ELF-1 (cell line): ENCODE results near the gene RABGAP1L.
"Not testable (repeated sequence)": the region's sequence is repeated elsewhere in the genome, so short reads cannot be mapped to it uniquely, and the experiment has no call there.

Source experiments
- DNase-seq: peaks from one replicate; pipeline ENCODE4 v3.0.0-alpha.2; 2016; ENCODE audit warnings: low read depth, low spot score

Gene RABGAP1L

DNA sequence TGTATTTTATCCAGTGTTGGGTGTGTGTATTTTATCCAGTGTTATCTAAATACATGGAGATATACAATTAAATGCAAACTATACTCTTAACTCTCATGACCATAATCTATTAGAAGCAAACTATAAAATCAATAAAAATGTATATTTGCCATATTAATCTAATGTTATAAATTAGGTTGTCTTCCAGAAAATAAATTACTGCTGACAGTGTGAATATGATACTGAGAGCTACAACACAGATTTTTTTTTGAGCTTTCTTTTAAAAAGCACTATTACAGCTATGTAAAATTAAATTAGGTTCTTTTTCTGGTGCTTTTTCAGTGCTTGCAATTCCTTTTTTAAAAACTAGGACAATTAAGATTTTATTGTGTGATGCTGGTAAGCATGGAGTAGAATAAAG is 269.4 kb downstream of the RABGAP1L start:
- DNase-seq, result no peak

GRCh38 chr1:174433451-174433850 is 274.1 kb downstream of the RABGAP1L start:
- no peak for DNase-seq

DNA sequence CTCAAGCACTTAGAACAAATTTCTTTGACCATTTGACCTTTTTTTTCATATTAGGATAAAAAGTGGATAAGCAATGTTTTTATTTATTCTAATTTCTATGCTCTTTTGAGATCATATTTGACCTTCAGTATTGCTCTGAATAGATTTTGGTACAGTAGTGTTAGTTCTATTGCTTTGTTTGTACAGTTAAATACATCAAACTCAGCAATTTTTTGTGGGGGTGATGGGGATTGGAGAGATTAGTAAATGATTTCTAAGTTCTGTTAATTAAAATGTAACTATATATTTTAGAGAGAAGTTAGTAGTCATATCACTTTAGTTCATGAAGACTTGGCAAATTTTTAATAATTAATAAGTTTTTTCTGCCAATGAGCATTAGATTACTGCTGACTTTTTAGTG is 286.0 kb downstream of the RABGAP1L start:
- no peak for DNase-seq

DNA sequence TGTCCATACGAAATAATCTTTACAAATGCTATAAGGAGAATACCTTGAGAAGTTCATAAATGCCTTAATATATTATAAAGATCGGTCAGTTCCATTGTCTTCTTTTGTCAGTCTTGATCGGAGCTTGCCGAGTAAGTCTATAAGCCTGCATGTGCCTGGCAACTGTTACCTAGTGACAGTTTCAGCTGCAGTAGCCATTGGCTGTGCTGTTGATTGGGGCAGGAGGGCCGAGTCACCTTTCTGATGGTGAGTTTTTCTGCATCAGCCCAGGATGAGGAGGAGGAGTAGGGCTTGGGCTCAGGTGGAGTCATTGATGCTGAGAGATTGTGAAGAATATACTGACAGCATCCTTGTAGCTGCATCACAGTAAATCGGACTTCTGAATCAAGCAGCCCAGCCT is 286.5 kb downstream of the RABGAP1L start:
- peak; percentile 3 for DNase-seq

- DNase-seq, result no peak
Observed at GRCh38 chr1:174447866-174448530, 288.7 kb downstream of the RABGAP1L start, which contains the start of gene GPR52. Gene GPR52, plus strand, starts transcription at chr1:174447964. Its CDS starts 148 bp downstream, at chr1:174448112.

DNA sequence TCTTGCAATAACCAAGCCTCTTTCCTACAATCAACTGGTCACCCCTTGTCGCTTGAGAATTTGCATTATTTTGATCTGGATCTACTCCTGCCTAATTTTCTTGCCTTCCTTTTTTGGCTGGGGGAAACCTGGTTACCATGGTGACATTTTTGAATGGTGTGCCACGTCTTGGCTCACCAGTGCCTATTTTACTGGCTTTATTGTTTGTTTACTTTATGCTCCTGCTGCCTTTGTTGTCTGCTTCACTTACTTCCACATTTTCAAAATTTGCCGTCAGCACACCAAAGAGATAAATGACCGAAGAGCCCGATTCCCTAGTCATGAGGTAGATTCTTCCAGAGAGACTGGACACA is 289.2 kb downstream of the RABGAP1L start:
- DNase-seq, result no peak

DNA sequence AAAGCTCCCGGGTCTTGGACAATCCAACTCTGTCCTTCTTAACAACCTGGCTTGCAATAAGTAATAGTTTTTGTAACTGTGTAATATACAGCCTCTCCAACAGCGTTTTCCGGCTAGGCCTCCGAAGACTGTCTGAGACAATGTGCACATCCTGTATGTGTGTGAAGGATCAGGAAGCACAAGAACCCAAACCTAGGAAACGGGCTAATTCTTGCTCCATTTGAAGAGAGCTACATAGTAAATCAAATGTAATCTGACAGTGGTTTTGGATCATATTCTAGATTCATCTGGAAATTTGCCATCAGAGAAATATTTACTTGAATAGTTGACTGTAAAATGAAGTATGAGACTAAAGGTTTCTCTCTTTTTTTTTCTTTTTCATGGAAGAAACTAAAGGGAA is 289.7 kb downstream of the RABGAP1L start:
- DNase-seq, result no peak

DNA sequence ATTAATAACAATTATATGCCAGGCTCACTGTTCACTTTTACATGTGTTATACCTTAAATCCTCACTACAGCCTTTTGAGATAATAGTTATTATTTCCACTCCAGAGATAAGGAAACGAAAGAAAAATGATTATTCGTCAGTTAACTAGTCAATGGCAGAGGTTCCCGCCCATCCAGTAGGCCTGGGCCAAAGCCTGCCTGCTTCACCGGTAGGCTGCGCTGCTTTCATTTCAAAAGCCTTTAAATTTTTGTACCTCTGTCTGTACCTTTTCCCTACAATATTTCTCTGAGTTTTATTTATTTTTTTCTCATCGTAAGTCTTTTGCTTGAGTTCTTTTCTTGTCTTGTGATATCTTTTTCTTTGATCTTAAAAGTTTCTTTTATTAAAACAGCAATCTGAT is 292.1 kb downstream of the RABGAP1L start:
- no peak for DNase-seq

- no peak for DNase-seq
Observed at GRCh38 chr1:174465855-174466254, 306.5 kb downstream of the RABGAP1L start.

DNA sequence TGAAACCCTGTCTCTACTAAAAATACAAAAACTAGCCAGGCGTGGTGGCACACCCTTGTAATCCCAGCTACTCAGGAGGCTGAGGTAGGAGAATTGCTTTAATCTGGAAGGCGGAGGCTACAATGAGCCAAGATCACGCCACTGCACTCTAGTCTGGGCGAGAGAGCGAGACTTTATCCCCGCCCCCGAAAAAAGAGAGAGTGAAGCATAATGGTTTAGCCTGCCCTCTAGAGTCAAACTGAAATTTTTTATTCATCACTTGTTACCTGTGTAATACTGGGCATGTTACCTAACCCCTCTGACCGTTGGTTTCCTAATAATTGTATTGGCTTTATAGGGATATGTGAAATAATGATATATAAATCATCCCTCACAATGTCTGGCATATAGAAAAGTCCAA is 307.3 kb downstream of the RABGAP1L start:
- no peak for DNase-seq

- DNase-seq, result no peak
Observed at GRCh38 chr1:174469052-174469451, 309.7 kb downstream of the RABGAP1L start.

DNA sequence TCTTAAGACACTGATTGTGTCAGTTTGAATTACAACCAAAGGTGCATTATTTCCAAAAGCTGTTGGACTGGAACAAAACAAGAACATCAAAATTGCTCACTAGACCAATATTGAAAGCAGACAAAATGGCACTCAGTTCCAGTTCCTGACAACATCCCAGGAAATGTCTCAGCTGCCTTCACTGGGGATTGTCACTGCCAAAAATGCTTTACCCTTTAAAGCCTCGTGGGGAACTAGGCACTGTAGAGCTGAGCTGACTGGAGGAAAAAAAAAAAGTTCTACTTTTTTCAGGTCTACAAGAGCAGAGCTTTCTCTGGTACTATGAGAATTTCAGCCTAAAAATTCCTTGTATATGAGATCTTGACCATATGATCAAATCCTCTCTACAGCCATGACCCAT is 310.4 kb downstream of the RABGAP1L start:
- DNase-seq, result no peak

DNA sequence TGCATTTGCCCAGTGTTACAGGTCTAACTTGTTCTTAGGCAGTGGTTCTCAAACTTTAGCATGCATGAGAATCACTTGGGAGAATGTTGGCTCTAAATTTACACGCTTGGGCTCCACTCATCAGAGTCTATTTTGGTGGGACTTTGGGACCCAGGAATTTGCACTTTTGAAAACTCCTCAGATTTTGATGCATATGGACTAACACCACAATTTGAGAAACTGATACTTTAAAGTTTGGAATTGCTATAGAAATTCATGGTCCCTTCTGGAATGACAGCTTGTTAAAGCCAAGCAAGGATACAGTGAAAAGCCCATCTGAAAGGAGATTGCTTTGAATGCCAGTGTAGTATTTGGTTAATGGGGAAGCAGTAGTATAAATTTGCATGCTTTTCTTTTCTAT is 320.0 kb downstream of the RABGAP1L start:
- DNase-seq, result no peak

DNA sequence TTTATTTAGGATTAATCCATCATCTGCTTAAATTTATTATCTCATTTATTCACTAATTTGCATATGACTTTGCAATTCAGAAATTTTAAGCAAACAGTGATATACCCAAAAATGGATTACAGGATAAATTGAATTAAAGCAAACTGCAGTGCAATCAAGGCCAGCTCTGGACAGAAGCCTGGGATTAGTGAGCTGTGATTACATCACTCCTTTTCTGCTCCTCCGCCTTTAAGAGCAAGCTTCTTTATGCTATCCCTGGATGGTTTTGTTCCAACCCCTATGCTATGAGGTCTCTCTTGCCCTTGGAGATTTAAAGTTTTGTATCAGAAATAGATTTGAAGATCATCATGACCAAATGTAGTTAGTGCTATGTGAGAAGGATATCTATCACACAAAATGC is 321.0 kb downstream of the RABGAP1L start:
- no peak for DNase-seq

DNA sequence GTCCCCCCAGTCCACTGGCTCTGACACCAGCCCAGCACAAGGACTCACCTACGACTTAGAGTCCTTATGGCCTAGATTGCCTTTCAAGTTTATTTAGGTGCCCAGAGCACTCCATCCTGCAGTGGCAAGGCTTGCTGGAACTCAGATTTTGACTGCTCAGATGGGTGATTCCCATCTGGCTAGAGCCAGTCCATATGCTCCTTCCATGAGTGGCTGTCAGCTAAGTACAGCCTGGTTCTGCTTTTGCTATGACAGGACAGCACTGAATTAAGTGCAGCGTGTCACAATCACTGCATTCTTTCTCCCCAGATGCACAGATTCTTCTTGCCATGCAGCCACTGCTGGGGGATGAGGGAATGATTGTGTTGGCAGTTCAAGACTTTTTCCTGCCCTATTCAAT is 332.3 kb downstream of the RABGAP1L start:
- no peak for DNase-seq

DNA sequence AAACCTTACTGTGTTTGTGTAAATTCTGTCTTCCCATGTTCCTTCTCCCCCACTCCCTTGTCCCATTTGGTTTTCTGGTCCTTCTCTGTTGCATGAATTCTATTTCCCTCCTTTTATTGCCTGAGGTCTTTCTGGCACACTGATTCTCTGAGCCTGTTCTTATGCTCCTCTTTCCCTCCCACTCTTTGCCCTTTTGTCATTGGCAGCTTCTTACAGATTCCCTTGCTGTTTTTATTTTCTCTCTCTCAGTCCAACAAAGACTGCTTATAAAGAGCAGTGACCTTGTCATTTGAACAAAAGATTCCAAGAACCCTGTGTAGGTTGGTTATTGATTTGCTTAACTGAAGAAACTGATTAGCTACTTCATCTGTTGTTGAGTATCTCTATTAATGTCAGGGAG is 338.2 kb downstream of the RABGAP1L start:
- DNase-seq, result peak; percentile 16

DNA sequence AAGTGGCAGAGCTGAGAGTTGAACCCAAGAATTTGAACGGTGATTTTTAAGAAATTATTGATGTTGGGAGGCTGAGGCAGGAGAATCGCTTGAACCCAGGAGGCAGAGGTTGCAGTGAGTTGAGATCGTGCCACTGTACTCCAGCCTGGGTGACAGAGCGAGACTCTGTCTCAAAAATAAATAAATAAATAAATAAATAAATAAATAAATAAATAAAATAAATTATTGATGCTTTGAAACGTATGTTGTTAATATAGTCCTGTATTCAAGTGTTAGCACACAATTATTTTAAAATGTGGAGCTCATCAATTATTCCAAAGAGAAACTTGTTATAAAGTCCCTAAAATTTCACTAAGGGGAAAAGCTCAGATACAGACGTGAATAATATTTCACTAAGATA is 357.4 kb downstream of the RABGAP1L start:
- not testable (repeated sequence) for DNase-seq

DNA sequence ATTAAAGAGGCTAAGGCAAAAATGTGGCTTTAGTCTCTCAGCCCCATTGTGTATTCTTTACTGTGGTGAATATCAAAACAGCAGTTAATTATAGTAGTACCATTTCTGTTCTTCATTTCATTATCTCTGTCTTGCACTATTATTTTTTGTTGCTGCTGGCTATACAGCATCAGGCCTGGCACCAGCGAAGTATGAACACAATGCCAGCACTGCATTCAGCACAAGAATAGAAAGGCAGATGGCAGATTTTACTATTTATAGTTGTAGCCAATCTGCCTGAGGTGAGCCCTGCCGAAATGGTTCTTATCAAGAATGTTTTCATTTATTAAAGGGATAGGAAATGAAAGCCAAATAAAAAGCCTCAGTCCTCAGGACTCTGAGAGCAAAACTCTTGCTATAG is 360.5 kb downstream of the RABGAP1L start:
- DNase-seq, result no peak

DNA sequence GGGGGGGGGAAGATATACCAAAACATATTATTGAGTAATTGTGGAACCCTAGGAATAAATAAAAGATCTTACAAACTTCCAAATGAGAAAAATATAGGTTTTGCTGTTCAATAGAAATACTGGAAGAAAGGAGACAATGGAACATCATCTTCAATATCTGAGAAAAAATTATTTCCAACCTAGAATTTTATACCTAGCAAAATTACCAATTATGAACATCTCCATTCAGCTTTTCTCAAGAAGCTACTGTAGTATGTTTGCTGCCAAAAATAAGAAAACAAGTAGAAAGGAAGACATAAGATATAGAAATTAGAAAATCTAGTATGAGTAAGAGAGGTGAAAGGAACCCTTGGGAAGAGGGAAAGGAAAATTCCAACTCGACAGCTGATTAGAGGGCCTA is 372.4 kb downstream of the RABGAP1L start:
- DNase-seq, result no peak

GRCh38 chr1:174534789-174535188 is 375.5 kb downstream of the RABGAP1L start:
- no peak for DNase-seq

DNA sequence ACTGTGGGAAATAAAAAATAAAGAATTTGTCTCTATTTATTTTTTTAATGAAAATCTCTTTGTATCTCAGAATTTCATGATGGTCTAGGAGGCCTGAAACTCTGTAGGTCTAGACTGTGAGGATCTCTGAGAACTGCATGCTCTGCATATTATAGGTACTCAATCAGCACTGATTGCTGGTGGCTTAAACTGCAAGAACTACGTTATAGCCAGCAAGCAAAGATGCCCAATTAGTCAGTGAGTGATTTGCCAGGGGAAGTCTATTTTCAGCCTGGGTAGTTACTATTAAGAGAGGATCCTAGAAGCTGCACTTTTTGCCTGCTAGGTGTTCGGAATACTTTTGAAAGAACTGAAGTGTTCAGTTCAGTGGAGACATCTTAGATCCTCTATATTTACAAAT is 375.9 kb downstream of the RABGAP1L start:
- no peak for DNase-seq

DNA sequence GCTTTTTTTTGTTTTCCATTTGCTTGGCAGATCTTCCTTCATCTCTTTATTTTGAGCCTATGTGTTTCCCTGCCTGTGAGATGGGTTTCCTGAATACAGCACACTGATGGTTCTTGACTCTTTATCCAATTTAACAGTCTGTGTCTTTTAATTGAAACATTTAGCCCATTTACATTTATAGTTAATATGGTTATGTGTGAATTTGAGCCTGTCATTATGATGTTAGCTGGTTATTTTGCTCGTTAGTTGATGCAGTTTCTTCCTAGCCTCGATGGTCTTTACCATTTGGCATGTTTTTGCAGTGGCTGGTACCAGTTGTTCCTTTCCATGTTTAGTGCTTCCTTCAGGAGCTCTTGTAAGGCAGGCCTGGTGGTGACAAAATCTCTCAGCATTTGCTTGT is 384.1 kb downstream of the RABGAP1L start:
- not testable (repeated sequence) for DNase-seq

- DNase-seq, result no peak
Observed at GRCh38 chr1:174550296-174550695, 391.0 kb downstream of the RABGAP1L start.

GRCh38 chr1:174556392-174556791 is 397.1 kb downstream of the RABGAP1L start:
- DNase-seq, result no peak
